ENCODE data around the gene SLC44A1. TPM values are rescaled to one million over a fixed set of nuclear protein-coding genes. Genes with fewer than 3 reads are reported as not detected.
A peak's percentile ranks its signal among the peaks of the same experiment; 100 is the strongest.

The SLC44A1 gene
- total RNA-seq, 6 experiments from 2014 or later: 46.6 to 66.3 (median 56.0) TPM

- DNase-seq: no peak
- Mint-ChIP-seq H3K27me3 (ENCODE audit: insufficient read depth) (peaks cover 1% of the 10 kb centered on the region), H3K27ac (peak overlapping the region; percentile 87), H3K9me3 (no peaks in the 10 kb centered on the region), H3K36me3 (ENCODE audit: low read depth) (no peaks in the 10 kb centered on the region), H3K4me3 (peak overlapping the region; percentile 83), H3K4me1 (ENCODE audit: low read depth) (peaks cover 53% of the 10 kb centered on the region)
- no peak for TF ChIP-seq CTCF (IDR thresholded peaks at IDR 0.05)
These were observed 2.4 kb upstream of the SLC44A1 start for GRCh38 chr9:105242062-105242461.

- no peak for TF ChIP-seq CTCF (IDR thresholded peaks at IDR 0.05)
- H3K4me1 Mint-ChIP-seq (ENCODE audit: low read depth): peaks cover 58% of the 10 kb centered on the region
- no peaks in the 10 kb centered on the region for H3K9me3 Mint-ChIP-seq
- H3K4me3 Mint-ChIP-seq: peak overlapping the region; percentile 83
- peaks cover 1% of the 10 kb centered on the region for H3K27me3 Mint-ChIP-seq (ENCODE audit: insufficient read depth)
- peak overlapping the region; percentile 87 for H3K27ac Mint-ChIP-seq
- DNase-seq: no peak
- H3K36me3 Mint-ChIP-seq (ENCODE audit: low read depth): no peaks in the 10 kb centered on the region
These were observed 1.9 kb upstream of the SLC44A1 start for GRCh38 chr9:105242557-105242956.

- Mint-ChIP-seq H3K27ac (peak overlapping the region; percentile 87), H3K4me3 (peak overlapping the region; percentile 83), H3K9me3 (no peaks in the 10 kb centered on the region), H3K27me3 (ENCODE audit: insufficient read depth) (peaks cover 1% of the 10 kb centered on the region), H3K36me3 (ENCODE audit: low read depth) (no peaks in the 10 kb centered on the region), H3K4me1 (ENCODE audit: low read depth) (peaks cover 64% of the 10 kb centered on the region)
- no peak for TF ChIP-seq CTCF (IDR thresholded peaks at IDR 0.05)
- DNase-seq: peak; percentile 96
These were observed 1.3 kb upstream of the SLC44A1 start for GRCh38 chr9:105243015-105243686.

GRCh38 chr9:105244734-105245028 is 230 bp downstream of the SLC44A1 start:
- no peaks in the 10 kb centered on the region for H3K9me3 Mint-ChIP-seq
- H3K27me3 Mint-ChIP-seq (ENCODE audit: insufficient read depth): peaks cover 1% of the 10 kb centered on the region; the same call in 1 of the 2 replicates
- peak overlapping the region; percentile 67; the same call in 1 of the 2 replicates for H3K27ac Mint-ChIP-seq
- H3K4me1 Mint-ChIP-seq (ENCODE audit: low read depth): peaks cover 72% of the 10 kb centered on the region
- no peak for DNase-seq
- H3K36me3 Mint-ChIP-seq (ENCODE audit: low read depth): no peaks in the 10 kb centered on the region
- peak overlapping the region; percentile 89 for H3K4me3 Mint-ChIP-seq
- no peak for TF ChIP-seq CTCF (IDR thresholded peaks at IDR 0.05)

GRCh38 chr9:105245029-105245890 is 809 bp downstream of the SLC44A1 start:
- no peaks in the 10 kb centered on the region for H3K36me3 Mint-ChIP-seq (ENCODE audit: low read depth)
- no peaks in the 10 kb centered on the region for H3K9me3 Mint-ChIP-seq
- peaks cover 1% of the 10 kb centered on the region; the same call in 1 of the 2 replicates for H3K27me3 Mint-ChIP-seq (ENCODE audit: insufficient read depth)
- TF ChIP-seq CTCF (IDR thresholded peaks at IDR 0.05): peak; percentile 36
- H3K4me1 Mint-ChIP-seq (ENCODE audit: low read depth): peaks cover 72% of the 10 kb centered on the region
- H3K4me3 Mint-ChIP-seq: peak overlapping the region; percentile 89
- DNase-seq: peak; percentile 18
- H3K27ac Mint-ChIP-seq: peak overlapping the region; percentile 67

All from HFFc6 (cell line).